OCI-LY7 (cell line): Measurements from ENCODE around the gene PRKCA. TPM values are rescaled to one million over a fixed set of nuclear protein-coding genes. Genes with fewer than 3 reads are reported as not detected.

Experiments used
- BruUV-seq: library from RNA; stranded (reverse); fragments of 400-500 nt; replicated peaks from 2 replicates; lab custom pipeline; 2021; lab: Mats Ljungman, UMichigan
- CTCF ChIA-PET: fragments of 300-600 bp; sonication (Branson Sonifier 250); formaldehyde crosslinking; loops from one replicate; lab custom pipeline; 2022; ENCODE audit warnings: antibody characterized with exemption; ENCODE audit not compliant: unreplicated experiment; lab: Charles Lee
- POLR2A ChIA-PET: fragments of 300-600 bp; sonication (Branson Sonifier 250); formaldehyde crosslinking; loops from one replicate; lab custom pipeline; 2022; ENCODE audit warnings: antibody characterized with exemption; lab: Charles Lee
- DNase-seq: peaks from one replicate; pipeline ENCODE4 v3.0.0-alpha.2; 2015; ENCODE audit warnings: low spot score
- H2AFZ ChIP-seq: fragments of 200-600 bp; sonication (generic), shearing (Covaris generic); 2 replicates; pipeline ENCODE4 v1.6.1; 2014; ENCODE audit warnings: mild to moderate bottlenecking, antibody characterized with exemption, low read length, moderate library complexity
- H3K27ac ChIP-seq: fragments of 200-600 bp; sonication (generic); 2 replicates; pipeline ENCODE4 v1.5.1; 2014; ENCODE audit warnings: mixed run types, low read depth, mild to moderate bottlenecking, moderate library complexity, low read length, inconsistent platforms; ENCODE audit not compliant: poor library complexity, severe bottlenecking
- H3K36me3 ChIP-seq: fragments of 200-600 bp; sonication (generic); 2 replicates; pipeline ENCODE4 v1.6.1; 2014; ENCODE audit warnings: mild to moderate bottlenecking, antibody characterized with exemption, low read length, moderate library complexity, mixed read lengths; ENCODE audit not compliant: insufficient read depth
- H3K4me1 ChIP-seq: fragments of 200-600 bp; sonication (generic); 2 replicates; pipeline ENCODE4 v1.5.1; 2014; ENCODE audit warnings: mild to moderate bottlenecking, low read length; ENCODE audit not compliant: insufficient read depth, poor library complexity, severe bottlenecking
- H3K4me2 ChIP-seq: fragments of 200-600 bp; sonication (generic); 2 replicates; pipeline ENCODE4 v1.6.1; 2014; ENCODE audit warnings: mild to moderate bottlenecking, low read length
- H3K4me3 ChIP-seq: fragments of 200-600 bp; sonication (generic); 2 replicates; pipeline ENCODE4 v1.5.1; 2014; ENCODE audit warnings: mild to moderate bottlenecking, low read depth, low read length; ENCODE audit not compliant: poor library complexity, severe bottlenecking
- H3K79me2 ChIP-seq: fragments of 200-600 bp; sonication (generic); 2 replicates; pipeline ENCODE4 v1.6.1; 2016; ENCODE audit warnings: low read depth, mild to moderate bottlenecking, low read length, moderate library complexity, mixed read lengths; ENCODE audit not compliant: insufficient read depth
- H3K9me2 ChIP-seq: fragments of 200-600 bp; sonication (generic); 2 replicates; pipeline ENCODE4 v1.6.1; 2016; ENCODE audit warnings: mild to moderate bottlenecking, low read length, mixed read lengths; ENCODE audit not compliant: insufficient read depth
- H3K9me3 ChIP-seq: fragments of 200-600 bp; sonication (generic); 2 replicates; pipeline ENCODE4 v1.6.1; 2014; ENCODE audit warnings: mild to moderate bottlenecking, mixed run types, low read length, mixed read lengths
- H4K20me1 ChIP-seq: fragments of 200-600 bp; sonication (generic); 2 replicates; pipeline ENCODE4 v1.6.1; 2014; ENCODE audit warnings: mild to moderate bottlenecking, antibody characterized with exemption, low read length, moderate library complexity, mixed read lengths; ENCODE audit not compliant: insufficient read depth
- CTCF ChIP-seq: fragments of 200-600 bp; sonication (generic); conservative IDR thresholded peaks from 2 replicates; pipeline ENCODE4 v1.5.1; 2014; ENCODE audit warnings: mild to moderate bottlenecking, antibody characterized with exemption, low read length, moderate library complexity, mixed read lengths
- EZH2phosphoT487 ChIP-seq: fragments of 200-600 bp; sonication (generic); IDR thresholded peaks from 2 replicates; pipeline ENCODE4 v1.6.1; 2018; ENCODE audit warnings: low read depth, borderline replicate concordance, mild to moderate bottlenecking, mixed run types, antibody characterized with exemption, low read length, moderate library complexity, mixed read lengths
- intact Hi-C: fragments of 100-400 bp; cut with micrococcal nuclease; formaldehyde crosslinking; loops from one replicate; pipeline ENCODE4 v1.10.0; 2022; ENCODE audit not compliant: unreplicated experiment
- total RNA-seq, 2 experiments: library from RNA; depleted of rRNA in 1 of 2; stranded (reverse); fragments of >200 nt in 1 of 2; shearing (Covaris generic) in 1 of 2; gene quantifications; 2 replicates each; pipeline ENCODE4 v1.2.3, GENCODE V29; 2014 to 2022

PRKCA gene
- total RNA-seq, 2 experiments from 2014 or later, result 6.6 to 32.1 TPM

GRCh38 chr17:66417300-66417719, 114.9 kb downstream of the PRKCA start:
- Histone ChIP-seq H3K27ac (no peak overlapping the region), H2AFZ (no peak overlapping the region), H3K9me3 (no peaks in the 10 kb centered on the region), H3K9me2 (no peaks in the 10 kb centered on the region), H4K20me1 (no peaks in the 10 kb centered on the region), H3K4me2 (no peak overlapping the region), H3K4me1 (peaks cover 15% of the 10 kb centered on the region), H3K4me3 (no peak overlapping the region), H3K79me2 (no peaks in the 10 kb centered on the region), H3K36me3 (no peaks in the 10 kb centered on the region)
- TF ChIP-seq CTCF, result no peak
- TF ChIP-seq EZH2phosphoT487, result no peak
- CTCF ChIA-PET, result no interaction called here
- POLR2A ChIA-PET, result no interaction called here
- intact Hi-C loops, result no loop called here
- no TSS peak for BruUV-seq
- DNase-seq, result no peak

- H4K20me1 ChIP-seq, result no peaks in the 10 kb centered on the region
- H2AFZ ChIP-seq, result no peak overlapping the region
- TF ChIP-seq CTCF (no peak), EZH2phosphoT487 (no peak)
- BruUV-seq, result no TSS peak
- ChIA-PET CTCF (no interaction called here), POLR2A (interaction anchor here (0.7 to 1.1 kb wide), 4 partner anchors 9 to 173 kb away, joined by 3 to 4 read pairs (median 4); no protein-coding TSS in a partner anchor)
- intact Hi-C loops, result no loop called here
- no peak overlapping the region for H3K27ac ChIP-seq
- no peaks in the 10 kb centered on the region for H3K36me3 ChIP-seq
- DNase-seq, result no peak
- no peak overlapping the region for H3K4me2 ChIP-seq
- H3K9me3 ChIP-seq, result no peaks in the 10 kb centered on the region
- H3K4me1 ChIP-seq, result peaks cover under 1% of the 10 kb centered on the region
- H3K9me2 ChIP-seq, result no peaks in the 10 kb centered on the region
- no peak overlapping the region for H3K4me3 ChIP-seq
- no peaks in the 10 kb centered on the region for H3K79me2 ChIP-seq
Measured at GRCh38 chr17:66420961-66421371, 118.6 kb downstream of the PRKCA start.

GRCh38 chr17:66422186-66422585, 119.8 kb downstream of the PRKCA start:
- intact Hi-C loops, result no loop called here
- ChIA-PET POLR2A (interaction anchor here (0.9 to 1.1 kb wide), 2 partner anchors 11 to 42 kb away, joined by 3 read pairs; no protein-coding TSS in a partner anchor), CTCF (no interaction called here)
- Histone ChIP-seq H3K36me3 (no peaks in the 10 kb centered on the region), H4K20me1 (no peaks in the 10 kb centered on the region), H3K9me2 (no peaks in the 10 kb centered on the region), H3K4me3 (no peak overlapping the region), H2AFZ (no peak overlapping the region), H3K79me2 (no peaks in the 10 kb centered on the region), H3K4me1 (peaks cover 5% of the 10 kb centered on the region), H3K9me3 (no peaks in the 10 kb centered on the region), H3K4me2 (no peak overlapping the region), H3K27ac (no peak overlapping the region)
- no peak for DNase-seq
- TF ChIP-seq CTCF (no peak), EZH2phosphoT487 (no peak)
- no TSS peak for BruUV-seq
